MM.1S (cell line): ENCODE results near the gene PLEK.

Experiments
- DNase-seq: peaks from one replicate; pipeline ENCODE4 v3.0.0-alpha.2; 2015
- H2AFZ ChIP-seq: fragments of 300-600 bp; sonication (generic); 2 replicates; pipeline ENCODE4 v1.6.0; 2016; ENCODE audit warnings: antibody characterized with exemption, low read length
- H3F3A ChIP-seq: fragments of 300-600 bp; sonication (generic); 2 replicates; pipeline ENCODE4 v1.6.1; 2016; ENCODE audit warnings: mild to moderate bottlenecking, antibody characterized with exemption, low read length, moderate library complexity, mixed read lengths; ENCODE audit not compliant: insufficient read depth
- H3K27ac ChIP-seq: fragments of 300-600 bp; sonication (generic); 2 replicates; pipeline ENCODE4 v1.5.1; 2016; ENCODE audit warnings: mild to moderate bottlenecking, low read length
- H3K27me3 ChIP-seq: fragments of 300-600 bp; sonication (generic); replicated peaks from 2 replicates; pipeline ENCODE4 v1.6.0; 2016; ENCODE audit warnings: low read length; ENCODE audit not compliant: insufficient read depth
- H3K36me3 ChIP-seq: fragments of 300-600 bp; sonication (generic); replicated peaks from 2 replicates; pipeline ENCODE4 v1.6.1; 2016; ENCODE audit warnings: mild to moderate bottlenecking, low read length, mixed read lengths; ENCODE audit not compliant: insufficient read depth
- H3K4me1 ChIP-seq: fragments of 300-600 bp; sonication (generic); 2 replicates; pipeline ENCODE4 v1.6.1; 2016; ENCODE audit warnings: low read length, mixed read lengths
- H3K4me2 ChIP-seq: fragments of 300-600 bp; sonication (generic); 2 replicates; pipeline ENCODE4 v1.6.0; 2016; ENCODE audit warnings: low read depth, low read length
- H3K4me3 ChIP-seq: fragments of 300-600 bp; sonication (generic); 2 replicates; pipeline ENCODE4 v1.5.1; 2016; ENCODE audit warnings: low read length, mixed read lengths
- H3K79me2 ChIP-seq: fragments of 300-600 bp; sonication (generic); 2 replicates; pipeline ENCODE4 v1.6.1; 2016; ENCODE audit warnings: mixed run types, low read length, mixed read lengths
- H3K9ac ChIP-seq: fragments of 300-600 bp; sonication (generic); 2 replicates; pipeline ENCODE4 v1.6.1; 2016; ENCODE audit warnings: low read length, mixed read lengths
- H3K9me2 ChIP-seq: fragments of 300-600 bp; sonication (generic); replicated peaks from 2 replicates; pipeline ENCODE4 v1.6.1; 2016; ENCODE audit warnings: mild to moderate bottlenecking, low read length, mixed read lengths; ENCODE audit not compliant: insufficient read depth
- H3K9me3 ChIP-seq: fragments of 300-600 bp; sonication (generic); replicated peaks from 2 replicates; pipeline ENCODE4 v1.6.1; 2016; ENCODE audit warnings: mild to moderate bottlenecking, low read length, mixed read lengths; ENCODE audit not compliant: insufficient read depth
- H4K20me1 ChIP-seq: fragments of 300-600 bp; sonication (generic); 2 replicates; pipeline ENCODE4 v1.6.1; 2016; ENCODE audit warnings: mild to moderate bottlenecking, low read length, moderate library complexity, mixed read lengths; ENCODE audit not compliant: insufficient read depth
- EZH2 ChIP-seq: fragments of 300-600 bp; sonication (generic); optimal IDR thresholded peaks from 2 replicates; pipeline ENCODE3; 2017; ENCODE audit warnings: low read depth, mild to moderate bottlenecking, antibody characterized with exemption, low read length, mixed read lengths
- EZH2phosphoT487 ChIP-seq: fragments of 300-600 bp; sonication (generic); IDR thresholded peaks from 2 replicates; pipeline ENCODE4 v1.6.1; 2018; ENCODE audit warnings: antibody characterized with exemption, low read length
- TF ChIP-seq, protein P1 (sequence below): fragments of 300-600 bp; sonication (generic); IDR thresholded peaks from 2 replicates; pipeline ENCODE4 v1.5.1; 2016; ENCODE audit warnings: antibody characterized with exemption, low read length, mixed read lengths

Gene PLEK

DNA sequence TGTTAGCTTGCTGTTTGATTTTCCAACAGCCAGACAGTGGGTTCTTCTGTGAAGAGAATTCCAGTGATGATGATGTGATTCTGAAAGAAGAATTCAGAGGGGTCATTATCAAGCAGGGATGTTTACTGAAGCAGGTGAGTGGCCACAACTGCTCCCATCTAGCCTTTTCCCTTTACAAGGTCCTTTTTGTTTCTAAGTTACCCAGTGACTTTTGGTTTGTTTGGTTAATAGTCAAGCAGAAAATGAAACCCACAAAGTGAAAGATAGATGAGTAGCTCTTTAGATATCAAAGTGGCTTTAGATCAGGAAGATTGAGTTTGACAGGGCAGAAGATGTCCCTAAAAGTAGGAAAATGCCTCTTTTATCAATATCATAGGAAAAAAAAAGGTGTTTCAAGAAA, 23.3 kb downstream of the PLEK start:
- H3K9ac ChIP-seq = peak overlapping the region; percentile 63
- H3F3A ChIP-seq = peaks cover 27% of the 10 kb centered on the region
- H3K27ac ChIP-seq = peak overlapping the region; percentile 94
- H4K20me1 ChIP-seq = no peaks in the 10 kb centered on the region
- peak; percentile 70 for DNase-seq
- H3K9me2 ChIP-seq = no peaks in the 10 kb centered on the region
- peak overlapping the region; percentile 60 for H3K4me3 ChIP-seq
- H3K4me1 ChIP-seq = peaks cover 55% of the 10 kb centered on the region
- TF ChIP-seq EZH2phosphoT487 (no peak), EZH2 (no peak)
- TF ChIP-seq, protein P1, sequence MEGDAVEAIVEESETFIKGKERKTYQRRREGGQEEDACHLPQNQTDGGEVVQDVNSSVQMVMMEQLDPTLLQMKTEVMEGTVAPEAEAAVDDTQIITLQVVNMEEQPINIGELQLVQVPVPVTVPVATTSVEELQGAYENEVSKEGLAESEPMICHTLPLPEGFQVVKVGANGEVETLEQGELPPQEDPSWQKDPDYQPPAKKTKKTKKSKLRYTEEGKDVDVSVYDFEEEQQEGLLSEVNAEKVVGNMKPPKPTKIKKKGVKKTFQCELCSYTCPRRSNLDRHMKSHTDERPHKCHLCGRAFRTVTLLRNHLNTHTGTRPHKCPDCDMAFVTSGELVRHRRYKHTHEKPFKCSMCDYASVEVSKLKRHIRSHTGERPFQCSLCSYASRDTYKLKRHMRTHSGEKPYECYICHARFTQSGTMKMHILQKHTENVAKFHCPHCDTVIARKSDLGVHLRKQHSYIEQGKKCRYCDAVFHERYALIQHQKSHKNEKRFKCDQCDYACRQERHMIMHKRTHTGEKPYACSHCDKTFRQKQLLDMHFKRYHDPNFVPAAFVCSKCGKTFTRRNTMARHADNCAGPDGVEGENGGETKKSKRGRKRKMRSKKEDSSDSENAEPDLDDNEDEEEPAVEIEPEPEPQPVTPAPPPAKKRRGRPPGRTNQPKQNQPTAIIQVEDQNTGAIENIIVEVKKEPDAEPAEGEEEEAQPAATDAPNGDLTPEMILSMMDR = no peak
- H3K79me2 ChIP-seq = peaks cover 31% of the 10 kb centered on the region
- peak overlapping the region; percentile 87 for H3K4me2 ChIP-seq
- no peaks in the 10 kb centered on the region for H3K9me3 ChIP-seq
- peak overlapping the region; percentile 63; the same call in 1 of the 2 replicates for H2AFZ ChIP-seq
- H3K27me3 ChIP-seq = no peaks in the 10 kb centered on the region
- peaks cover 6% of the 10 kb centered on the region; the same call in 1 of the 2 replicates for H3K36me3 ChIP-seq

DNA sequence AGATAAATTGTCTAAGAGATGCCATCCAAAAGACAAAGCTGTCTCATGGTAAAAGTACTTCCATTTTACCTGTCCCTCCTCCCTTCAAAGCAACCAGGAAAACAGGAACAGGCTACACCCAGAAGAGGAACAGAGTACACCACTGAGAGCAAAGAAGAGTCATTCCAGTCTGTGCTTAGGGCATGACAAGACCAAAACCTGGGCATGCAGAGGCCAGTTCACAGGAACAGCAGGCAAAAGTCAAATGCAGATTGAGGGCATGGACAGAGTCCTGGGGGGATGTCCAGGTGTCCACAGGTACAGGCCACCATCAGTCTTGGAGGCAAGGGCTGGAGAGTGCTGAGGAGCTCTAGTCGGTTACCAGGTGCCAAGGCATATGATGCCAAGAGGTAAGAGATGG, 23.7 kb downstream of the PLEK start:
- Histone ChIP-seq H3K4me1 (peaks cover 55% of the 10 kb centered on the region), H3K9ac (peak overlapping the region; percentile 63), H3K4me2 (peak overlapping the region; percentile 87), H3K4me3 (peak overlapping the region; percentile 60), H2AFZ (0 out of 2 replicates have a peak overlapping the region, but pooled peaks have one; percentile 63), H3K27me3 (no peaks in the 10 kb centered on the region), H3K36me3 (peaks cover 6% of the 10 kb centered on the region; the same call in 1 of the 2 replicates), H4K20me1 (no peaks in the 10 kb centered on the region), H3K79me2 (peaks cover 31% of the 10 kb centered on the region), H3K27ac (peak overlapping the region; percentile 94), H3F3A (peaks cover 27% of the 10 kb centered on the region), H3K9me3 (no peaks in the 10 kb centered on the region), H3K9me2 (no peaks in the 10 kb centered on the region)
- DNase-seq = no peak
- TF ChIP-seq EZH2 = no peak
- TF ChIP-seq, protein P1 = no peak
- TF ChIP-seq EZH2phosphoT487 = no peak

DNA sequence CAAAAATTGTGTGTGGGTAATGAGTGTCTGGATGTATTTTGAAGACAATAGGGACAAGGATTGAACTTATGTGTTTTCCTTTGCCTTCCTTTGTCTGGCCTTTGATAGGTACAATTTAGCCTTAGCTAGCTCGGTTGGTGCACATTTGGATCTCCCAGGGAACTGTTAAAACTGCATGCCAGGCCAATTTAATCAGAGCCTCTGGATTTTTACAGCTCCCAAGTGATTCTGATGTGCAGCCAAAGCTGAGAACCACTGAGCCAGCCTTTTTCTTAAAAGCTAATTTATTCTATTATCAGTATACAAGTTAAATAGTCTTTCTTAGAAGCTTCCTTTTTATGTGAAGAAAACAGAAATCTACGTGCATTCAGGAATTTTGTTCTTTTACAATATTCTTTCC, 25.0 kb downstream of the PLEK start:
- H3K4me2 ChIP-seq = peak overlapping the region; percentile 87; the same call in 1 of the 2 replicates

More for the DNA sequence above, 25.0 kb downstream of the PLEK start:
- Histone ChIP-seq H3K9me3 (no peaks in the 10 kb centered on the region), H3K36me3 (peaks cover 6% of the 10 kb centered on the region; the same call in 1 of the 2 replicates), H3K27ac (no peak overlapping the region), H3F3A (peaks cover 27% of the 10 kb centered on the region), H3K4me1 (peaks cover 49% of the 10 kb centered on the region), H3K79me2 (peaks cover 31% of the 10 kb centered on the region), H4K20me1 (no peaks in the 10 kb centered on the region), H3K27me3 (no peaks in the 10 kb centered on the region), H2AFZ (no peak overlapping the region), H3K4me3 (0 out of 2 replicates have a peak overlapping the region, but pooled peaks have one; percentile 60), H3K9ac (no peak overlapping the region), H3K9me2 (no peaks in the 10 kb centered on the region)
- no peak for DNase-seq
- TF ChIP-seq EZH2 (no peak), EZH2phosphoT487 (no peak)
- TF ChIP-seq, protein P1 = no peak
